Transverse colon (tissue), 4 donors: Measurements from ENCODE around the gene PASK. TPM values are rescaled to one million over a fixed set of nuclear protein-coding genes. Genes with fewer than 3 reads are reported as not detected.

Source experiments
- DNase-seq: peaks from one replicate; pipeline ENCODE4 v3.0.0-alpha.2; 2019
- H3K27ac ChIP-seq, 4 donors: fragments of 200-600 bp; sonication (generic); 2 replicates each; pipeline ENCODE4 v1.5.1; 2016 to 2018; ENCODE audit warnings: inconsistent platforms in 4 of 4
- H3K27me3 ChIP-seq: fragments of 200-600 bp; sonication (generic); 2 replicates; pipeline ENCODE4 v1.5.1; 2017; ENCODE audit warnings: inconsistent platforms
- H3K36me3 ChIP-seq, 4 donors: fragments of 200-600 bp; sonication (generic); 2 replicates each; pipeline ENCODE4 v1.5.1; 2017 to 2019; ENCODE audit warnings: inconsistent platforms in 4 of 4
- H3K4me1 ChIP-seq, 4 donors: fragments of 200-600 bp; sonication (generic); 2 replicates each; pipeline ENCODE4 v1.5.1; 2017 to 2020; ENCODE audit warnings: inconsistent platforms in 4 of 4
- H3K4me3 ChIP-seq, 4 donors: fragments of 200-600 bp; sonication (generic); 1 replicate in 1 of 4; 2 replicates in 3 of 4; pipeline versions ENCODE4 v1.5.1 to v1.6.1; 2017 to 2019; ENCODE audit warnings: inconsistent platforms in 4 of 4
- H3K9me3 ChIP-seq, 2 donors: fragments of 200-600 bp; sonication (generic); 2 replicates each; pipeline ENCODE4 v1.5.1; 2017 to 2019; ENCODE audit warnings: inconsistent platforms in 2 of 2
- EP300 ChIP-seq: sonication (generic); formaldehyde crosslinking; IDR thresholded peaks from one replicate; pipeline ENCODE4 v1.6.1; 2017; ENCODE audit warnings: antibody characterized with exemption, low read depth
- POLR2A ChIP-seq: fragments of 450-650 bp; IDR thresholded peaks from one replicate; pipeline ENCODE4 v1.6.1; 2016; ENCODE audit warnings: antibody characterized with exemption, mild to moderate bottlenecking, moderate library complexity
- POLR2AphosphoS5 ChIP-seq, 3 donors: sonication (generic); formaldehyde crosslinking; IDR thresholded peaks; one replicate each; pipeline ENCODE4 v1.6.1; 2016; ENCODE audit warnings: antibody characterized with exemption in 3 of 3
- WGBS, 2 donors: methylation state at CpG; one replicate each; pipeline ENCODE4 v1.1.5; 2018; ENCODE audit warnings: low coverage in 1 of 2; 5-methylcytosine and 5-hydroxymethylcytosine counted together
- in situ Hi-C, 4 donors: fragments of 200-750 bp; cut with MboI; loops; one replicate each; pipeline versions ENCODE4 v1.15.0 to v1.15.1; 2017; ENCODE audit warnings: low sequenced_read_pairs in 3 of 4, low pct_ligation_motif_present in 1 of 4, low pct_unique_long_range_greater_than_20kb in 1 of 4
- intact Hi-C: fragments of 100-400 bp; cut with DNase I; formaldehyde crosslinking; loops from one replicate; pipeline ENCODE4 v1.15.1; 2023; ENCODE audit warnings: low total_unique reads
- total RNA-seq, 4 donors: library from RNA; depleted of rRNA; stranded (reverse); fragments of >200 nt; gene quantifications; one replicate each; pipeline ENCODE4 v1.1.0, GENCODE V29; 2016
- TF ChIP-seq, protein P1 (sequence below), 5 experiments: fragments of 200-600 bp in 3 of 5; fragments of 450-650 bp in 2 of 5; sonication (generic) in 3 of 5; IDR thresholded peaks; 1 replicate in 2 of 5; 2 replicates in 3 of 5; pipeline ENCODE4 v1.5.1; 2016 to 2017; ENCODE audit warnings: antibody characterized with exemption in 5 of 5, inconsistent platforms in 3 of 5, mild to moderate bottlenecking in 2 of 5, moderate library complexity in 1 of 5

PASK gene
- total RNA-seq, 4 donors from 2014 or later, result 7.0 to 35.2 (median 19.1) TPM

DNA sequence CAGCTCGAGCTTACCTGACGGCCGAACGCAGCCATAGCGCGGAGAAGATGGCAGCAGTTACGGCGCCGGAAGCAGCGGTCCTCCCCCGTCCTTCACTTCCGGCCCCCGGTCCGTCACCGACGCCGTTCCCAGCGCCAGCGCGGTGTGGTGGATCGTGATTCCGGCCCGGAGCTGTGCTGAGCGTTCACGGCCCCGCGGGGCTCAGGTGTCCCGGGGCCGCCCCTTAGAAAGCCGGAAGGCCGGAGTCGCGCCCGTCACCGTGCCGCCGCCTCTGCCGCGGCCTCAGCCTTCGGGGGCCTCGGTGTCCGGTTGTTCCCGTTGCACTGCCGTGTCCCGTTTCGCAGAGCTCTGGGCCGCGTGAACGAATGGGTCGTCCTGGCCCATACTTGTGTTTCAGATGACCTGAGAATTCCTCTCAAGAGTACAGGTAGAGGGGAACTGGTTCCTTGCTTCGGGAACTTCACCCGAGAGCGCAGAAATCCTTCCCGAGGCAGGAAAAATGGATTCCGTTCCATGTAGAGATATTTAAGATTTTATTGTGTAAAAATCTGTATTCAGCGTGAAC, 47.0 kb downstream of the PASK start, which contains the start of gene MTERF4:
Gene MTERF4, minus strand, starts transcription at position 49 of the 565 bp plus-strand sequence. Its CDS starts 14 bp downstream, at position 35.
- WGBS, 2 donors, result 0% methylated on average over 3 to 31 of the region's 56 CpGs
- TF ChIP-seq EP300 (no peak), POLR2AphosphoS5 (IDR thresholded peaks at IDR 0.05) (peak; percentile 67 to 87 (median 84)), POLR2A (peak; percentile 90)
- TF ChIP-seq, protein P1, sequence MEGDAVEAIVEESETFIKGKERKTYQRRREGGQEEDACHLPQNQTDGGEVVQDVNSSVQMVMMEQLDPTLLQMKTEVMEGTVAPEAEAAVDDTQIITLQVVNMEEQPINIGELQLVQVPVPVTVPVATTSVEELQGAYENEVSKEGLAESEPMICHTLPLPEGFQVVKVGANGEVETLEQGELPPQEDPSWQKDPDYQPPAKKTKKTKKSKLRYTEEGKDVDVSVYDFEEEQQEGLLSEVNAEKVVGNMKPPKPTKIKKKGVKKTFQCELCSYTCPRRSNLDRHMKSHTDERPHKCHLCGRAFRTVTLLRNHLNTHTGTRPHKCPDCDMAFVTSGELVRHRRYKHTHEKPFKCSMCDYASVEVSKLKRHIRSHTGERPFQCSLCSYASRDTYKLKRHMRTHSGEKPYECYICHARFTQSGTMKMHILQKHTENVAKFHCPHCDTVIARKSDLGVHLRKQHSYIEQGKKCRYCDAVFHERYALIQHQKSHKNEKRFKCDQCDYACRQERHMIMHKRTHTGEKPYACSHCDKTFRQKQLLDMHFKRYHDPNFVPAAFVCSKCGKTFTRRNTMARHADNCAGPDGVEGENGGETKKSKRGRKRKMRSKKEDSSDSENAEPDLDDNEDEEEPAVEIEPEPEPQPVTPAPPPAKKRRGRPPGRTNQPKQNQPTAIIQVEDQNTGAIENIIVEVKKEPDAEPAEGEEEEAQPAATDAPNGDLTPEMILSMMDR (IDR thresholded peaks at IDR 0.05), result no peak
- intact Hi-C loops (no loop called here), in situ Hi-C loops (no loop called here)
- Histone ChIP-seq H3K27ac (peak within 1 kb of the TSS; percentile 87 to 93 (median 90)), H3K9me3 (no peaks in the 10 kb centered on the region), H3K4me1 (peaks cover 7 to 38% (median 19%) of the 10 kb centered on the region in 4 donors), H3K36me3 (peaks cover 0 to 16% (median 4%) of the 10 kb centered on the region in 4 donors), H3K4me3 (peak within 1 kb of the TSS; percentile 67 to 89 (median 78)), H3K27me3 (no peaks in the 10 kb centered on the region)
- peak; percentile 92 for DNase-seq

DNA sequence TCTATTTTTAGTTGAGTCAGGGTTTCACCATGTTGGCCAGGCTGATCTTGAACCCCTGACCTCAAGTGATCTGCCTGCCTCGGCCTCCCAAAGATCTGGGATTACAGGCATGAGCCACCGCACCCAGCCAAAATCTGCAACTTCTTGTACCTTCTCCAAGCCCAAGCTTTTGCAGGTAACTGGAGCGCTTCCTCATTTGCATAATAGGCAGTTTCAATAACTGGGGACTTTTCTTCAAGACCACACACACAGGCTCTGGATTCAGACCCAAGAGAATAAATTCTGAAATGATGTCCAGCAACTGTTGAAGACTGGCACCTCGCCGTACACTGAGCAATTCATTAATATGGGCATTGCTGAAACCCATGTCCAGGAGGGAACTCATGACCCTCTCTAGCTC, 50.0 kb downstream of the PASK start:
- Histone ChIP-seq H3K9me3 (no peaks in the 10 kb centered on the region), H3K27me3 (no peaks in the 10 kb centered on the region), H3K36me3 (peaks cover 0 to 42% (median 4%) of the 10 kb centered on the region in 4 donors), H3K27ac (no peak overlapping the region), H3K4me3 (no peak overlapping the region), H3K4me1 (peaks cover 7 to 44% (median 19%) of the 10 kb centered on the region in 4 donors)
- no peak for TF ChIP-seq POLR2A
- TF ChIP-seq, protein P1 (IDR thresholded peaks at IDR 0.05), result no peak
- TF ChIP-seq POLR2AphosphoS5 (IDR thresholded peaks at IDR 0.05), result no peak
- TF ChIP-seq EP300, result no peak
- intact Hi-C loops, result loop anchor here (5.0 kb wide), 1 partner anchor 1077 kb away; no protein-coding TSS in a partner anchor
- 75 to 100% methylated on average over 5 of the region's 5 CpGs for WGBS, 2 donors
- in situ Hi-C loops, result no loop called here
- DNase-seq, result no peak

DNA sequence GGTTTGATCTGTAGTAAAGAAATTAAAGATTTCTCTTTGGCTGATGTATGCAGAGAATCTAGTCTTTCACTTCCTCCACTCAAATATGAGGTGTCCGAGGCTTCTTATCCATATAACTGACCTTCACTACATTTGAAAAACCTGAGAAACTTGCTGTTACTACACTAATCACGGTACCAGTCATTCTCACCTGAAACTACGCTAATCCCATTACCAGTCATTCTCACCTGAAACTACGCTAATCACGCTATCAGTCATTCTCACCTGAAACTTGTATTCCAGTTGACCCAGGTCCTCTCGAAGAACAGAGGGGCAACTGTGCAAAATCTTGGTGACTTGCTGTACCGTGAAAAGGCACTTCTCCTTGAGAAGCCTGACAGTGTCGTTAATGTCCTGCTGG, 52.3 kb downstream of the PASK start:
- 76 to 79% methylated on average over 2 to 8 of the region's 8 CpGs for WGBS, 2 donors

DNA sequence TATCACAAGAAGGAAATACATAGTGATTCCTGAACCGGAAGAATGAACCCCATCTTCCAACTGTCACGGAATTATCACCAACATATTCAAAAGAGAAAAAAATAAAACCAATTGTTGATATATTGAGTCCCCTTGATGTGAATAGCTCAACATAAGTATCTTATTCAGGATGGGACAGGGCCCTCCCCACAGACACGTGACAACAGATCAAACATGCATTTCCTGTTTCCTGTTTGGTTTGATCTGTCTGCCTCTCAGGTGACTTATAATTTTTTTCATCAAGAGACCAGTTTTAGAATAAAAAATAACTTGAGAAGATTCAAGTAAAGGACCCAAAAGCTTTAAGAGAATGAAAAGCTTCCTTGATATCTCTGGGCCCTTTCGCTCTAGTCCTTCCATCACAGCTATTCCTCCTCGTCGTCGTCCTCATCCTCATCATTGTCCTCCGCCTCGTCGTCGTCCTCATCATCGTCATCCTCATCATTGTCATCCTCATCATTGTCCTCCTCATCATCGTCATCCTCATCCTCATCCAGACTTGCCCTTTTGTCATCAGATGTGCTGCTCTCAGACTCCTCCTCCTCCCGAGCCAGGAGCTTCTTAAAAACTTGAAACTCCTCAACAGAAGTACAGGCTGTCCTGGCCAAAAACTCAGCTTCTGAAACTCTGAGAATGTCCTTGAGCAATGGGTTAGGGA, 53.5 kb downstream of the PASK start:
- no peak for DNase-seq

More for the DNA sequence above, 52.3 kb downstream of the PASK start:
- no peak for TF ChIP-seq POLR2AphosphoS5 (IDR thresholded peaks at IDR 0.05)
- TF ChIP-seq POLR2A, result no peak
- intact Hi-C loops (loop anchor here (5.0 kb wide), 1 partner anchor 1075 kb away; no protein-coding TSS in a partner anchor), in situ Hi-C loops (no loop called here)
- H3K4me3 ChIP-seq, result no peak overlapping the region
- no peaks in the 10 kb centered on the region for H3K27me3 ChIP-seq
- peaks cover 0 to 58% (median 4%) of the 10 kb centered on the region in 4 donors for H3K36me3 ChIP-seq
- H3K27ac ChIP-seq, result no peak overlapping the region
- H3K4me1 ChIP-seq, result peaks cover 0 to 33% (median 9%) of the 10 kb centered on the region in 4 donors
- no peak for DNase-seq
- H3K9me3 ChIP-seq, result no peaks in the 10 kb centered on the region

More for the DNA sequence above, 53.5 kb downstream of the PASK start:
- in situ Hi-C loops (no loop called here), intact Hi-C loops (loop anchor here (5.0 kb wide), 1 partner anchor 1073 kb away; no protein-coding TSS in a partner anchor)
- 86 to 90% methylated on average over 14 of the region's 14 CpGs for WGBS, 2 donors
- Histone ChIP-seq H3K4me3 (no peak overlapping the region), H3K36me3 (peaks cover 0 to 59% (median 4%) of the 10 kb centered on the region in 4 donors), H3K27ac (no peak overlapping the region), H3K4me1 (peaks cover 0 to 26% (median 1%) of the 10 kb centered on the region in 4 donors), H3K27me3 (no peaks in the 10 kb centered on the region), H3K9me3 (no peaks in the 10 kb centered on the region)
- no peak for TF ChIP-seq POLR2AphosphoS5 (IDR thresholded peaks at IDR 0.05)
- TF ChIP-seq POLR2A, result no peak
- TF ChIP-seq, protein P1 (IDR thresholded peaks at IDR 0.05), result no peak
- no peak for TF ChIP-seq EP300
